K562 (cell line): Measurements from ENCODE around the gene HPCAL1. TPM values are rescaled to one million over a fixed set of nuclear protein-coding genes. Genes with fewer than 3 reads are reported as not detected.

Experiments
- CBFA2T2 ChIP-seq: fragments of 450-650 bp; conservative IDR thresholded peaks from 2 replicates; pipeline ENCODE4 v1.6.1; 2017; ENCODE audit warnings: mild to moderate bottlenecking
- CC2D1A ChIP-seq: fragments of 450-650 bp; IDR thresholded peaks from 2 replicates; pipeline ENCODE4 v1.6.1; 2017; ENCODE audit warnings: mild to moderate bottlenecking
- CREM ChIP-seq: IDR thresholded peaks from 2 replicates; pipeline ENCODE4 v1.6.1; 2014; ENCODE audit warnings: antibody characterized with exemption, low read depth
- ELF4 ChIP-seq: fragments of 450-650 bp; formaldehyde crosslinking; IDR thresholded peaks from 2 replicates; pipeline ENCODE4 v1.4.0; 2022; ENCODE audit warnings: missing genetic modification characterization
- FOXO4 ChIP-seq: fragments of 450-650 bp; formaldehyde crosslinking; IDR thresholded peaks from 2 replicates; pipeline ENCODE4 v1.4.0; 2020; ENCODE audit warnings: mild to moderate bottlenecking, moderate library complexity
- GTF2A2 ChIP-seq: IDR thresholded peaks from 2 replicates; pipeline ENCODE4 v1.6.1; 2016; ENCODE audit warnings: mild to moderate bottlenecking, missing genetic modification characterization, missing compliant biosample characterization
- MGA ChIP-seq: fragments of 450-650 bp; IDR thresholded peaks from 2 replicates; pipeline ENCODE4 v1.6.1; 2016; ENCODE audit warnings: mild to moderate bottlenecking, moderate library complexity
- MTA2 ChIP-seq: fragments of 450-650 bp; IDR thresholded peaks from 2 replicates; pipeline ENCODE4 v1.6.1; 2016; ENCODE audit warnings: low read depth
- RFX7 ChIP-seq: fragments of 250-450 bp; sonication (Bioruptor Pico); IDR thresholded peaks from 2 replicates; pipeline ENCODE4 v1.5.1; 2021; ENCODE audit warnings: mild to moderate bottlenecking
- SNAPC5 ChIP-seq: fragments of 250-450 bp; sonication (Bioruptor Pico); IDR thresholded peaks from 2 replicates; pipeline ENCODE4 v1.8.0; 2021; ENCODE audit warnings: moderate library complexity, mild to moderate bottlenecking, inconsistent platforms
- TAF7 ChIP-seq: fragments of 450-650 bp; IDR thresholded peaks from 2 replicates; pipeline ENCODE4 v1.6.1; 2016; ENCODE audit warnings: missing genetic modification characterization, missing compliant biosample characterization
- TEAD1 ChIP-seq, 2 experiments: fragments of 450-650 bp in 1 of 2; sonication (generic) in 1 of 2; formaldehyde crosslinking; IDR thresholded peaks; 2 replicates each; pipeline versions ENCODE4 v1.4.0 to v1.8.0; 2020 to 2022; ENCODE audit warnings: mild to moderate bottlenecking in 2 of 2, missing genetic modification reagents in 1 of 2
- ZKSCAN1 ChIP-seq: fragments of 150-350 bp; IDR thresholded peaks from 2 replicates; pipeline ENCODE4 v1.6.1; 2016; ENCODE audit warnings: low read depth, low read length
- ZNF445 ChIP-seq: fragments of 250-450 bp; sonication (Bioruptor Pico); IDR thresholded peaks from 2 replicates; pipeline ENCODE4 v1.4.0; 2020; ENCODE audit warnings: low read depth, mild to moderate bottlenecking, moderate library complexity
- polyA plus RNA-seq, 8 experiments: library from polyadenylated mRNA; depleted of rRNA in 4 of 8; stranded (reverse) in 5 of 8; unstranded in 3 of 8; fragments of >200 nt; fragmentation: Nextera tagmentation in 2 of 8; fragmentation: Illumina TruSeq in 1 of 8; extraction: Ambion mirVana in 2 of 8; extraction: Trizol in 1 of 8; gene quantifications; 2 replicates each; pipeline versions ENCODE4 v1.2.1 to v1.2.3, GENCODE V29; 2011 to 2014; ENCODE audit warnings: inconsistent platforms in 1 of 8, missing spikeins in 1 of 8
- total RNA-seq, 7 experiments: library from RNA; depleted of rRNA in 6 of 7; stranded (reverse); fragments of >200 nt in 6 of 7; fragmentation: Illumina TruSeq in 2 of 7; extraction: Trizol in 2 of 7; gene quantifications; 2 replicates each; pipeline versions ENCODE4 v1.2.1 to v1.2.3, GENCODE V29; 2011 to 2021; ENCODE audit warnings: low replicate concordance in 1 of 7
- TF ChIP-seq, protein P1 (sequence below): sonication (generic); IDR thresholded peaks from 2 replicates; pipeline ENCODE4 v1.6.1; 2016

Gene HPCAL1
- total and polyA plus RNA-seq, 9 of the 15 experiments (the other 6 are each of a cell fraction or from before 2014, with no cell fraction given), result 2.7 to 65.5 (median 23.9) TPM

GRCh38 chr2:10332402-10333246, 29.9 kb downstream of the HPCAL1 start (continued):
- TF ChIP-seq GTF2A2 (tag) (no peak), CC2D1A (no peak), ELF4 (no peak), ZKSCAN1 (no peak), CBFA2T2 (no peak), TAF7 (tag) (no peak), SNAPC5 (CRISPR knock-in tag) (no peak), TEAD1 (CRISPR knock-in tag; IDR thresholded peaks at IDR 0.05) (no peak), MTA2 (no peak), RFX7 (CRISPR knock-in tag) (no peak), CREM (no peak), ZNF445 (CRISPR knock-in tag) (no peak), MGA (peak; percentile 36), FOXO4 (CRISPR knock-in tag) (no peak)
- TF ChIP-seq, protein P1, sequence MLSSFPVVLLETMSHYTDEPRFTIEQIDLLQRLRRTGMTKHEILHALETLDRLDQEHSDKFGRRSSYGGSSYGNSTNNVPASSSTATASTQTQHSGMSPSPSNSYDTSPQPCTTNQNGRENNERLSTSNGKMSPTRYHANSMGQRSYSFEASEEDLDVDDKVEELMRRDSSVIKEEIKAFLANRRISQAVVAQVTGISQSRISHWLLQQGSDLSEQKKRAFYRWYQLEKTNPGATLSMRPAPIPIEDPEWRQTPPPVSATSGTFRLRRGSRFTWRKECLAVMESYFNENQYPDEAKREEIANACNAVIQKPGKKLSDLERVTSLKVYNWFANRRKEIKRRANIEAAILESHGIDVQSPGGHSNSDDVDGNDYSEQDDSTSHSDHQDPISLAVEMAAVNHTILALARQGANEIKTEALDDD, result no peak
